Epidermal melanocyte (primary cell): ENCODE data around the gene ARPP19.
"Not testable (repeated sequence)": the region's sequence is repeated elsewhere in the genome, so short reads cannot be mapped to it uniquely, and the experiment has no call there.

Experiments
- DNase-seq: peaks from one replicate; pipeline ENCODE4 v3.0.0; 2011; ENCODE audit warnings: low spot score; ENCODE audit not compliant: insufficient read length

Gene ARPP19

GRCh38 chr15:52514482-52514881, 54.3 kb downstream of the ARPP19 start:
- no peak for DNase-seq

- not testable (repeated sequence) for DNase-seq
These were observed 56.0 kb downstream of the ARPP19 start for GRCh38 chr15:52512869-52513268.

GRCh38 chr15:52511084-52511483, 57.7 kb downstream of the ARPP19 start:
- DNase-seq: no peak

- no peak for DNase-seq
These were observed 59.2 kb downstream of the ARPP19 start for GRCh38 chr15:52509500-52510245.

- DNase-seq: no peak
These were observed 62.3 kb downstream of the ARPP19 start for GRCh38 chr15:52506549-52506948.

GRCh38 chr15:52505151-52505550, 63.7 kb downstream of the ARPP19 start:
- no peak for DNase-seq

GRCh38 chr15:52503788-52504496, 64.9 kb downstream of the ARPP19 start:
- DNase-seq: no peak

GRCh38 chr15:52502608-52503007, 66.2 kb downstream of the ARPP19 start:
- no peak for DNase-seq

- no peak for DNase-seq
These were observed 69.3 kb downstream of the ARPP19 start for GRCh38 chr15:52499506-52499905.

- DNase-seq: no peak
These were observed 70.1 kb downstream of the ARPP19 start for GRCh38 chr15:52498706-52499105.
